ENCODE data around the gene SLC7A1. TPM values are rescaled to one million over a fixed set of nuclear protein-coding genes. Genes with fewer than 3 reads are reported as not detected.

Gene SLC7A1
- total RNA-seq, 4 donors from 2014 or later: 7.3 to 17.9 (median 10.5) TPM

DNA sequence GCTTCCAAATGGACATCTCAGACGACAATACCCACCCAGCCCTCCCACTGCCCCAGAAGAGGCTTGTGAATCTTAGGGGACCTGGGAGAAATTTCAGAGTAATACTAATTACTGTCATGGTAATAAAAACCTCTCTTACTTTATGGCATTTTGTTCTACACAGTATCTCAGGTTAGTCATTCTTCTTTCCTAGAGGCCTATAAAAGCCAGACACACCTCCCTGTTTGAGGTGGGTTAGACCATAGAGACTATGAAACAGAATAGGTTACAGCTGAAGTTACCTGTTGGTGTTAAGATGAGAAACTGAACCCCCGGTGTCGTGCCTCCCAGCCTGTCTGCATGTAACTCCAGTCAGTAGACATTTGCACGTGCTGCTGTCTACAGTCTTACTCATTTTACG is 113.9 kb downstream of the SLC7A1 start:
- no peak for TF ChIP-seq CTCF (IDR thresholded peaks at IDR 0.05; ENCODE audit: low read depth)

DNA sequence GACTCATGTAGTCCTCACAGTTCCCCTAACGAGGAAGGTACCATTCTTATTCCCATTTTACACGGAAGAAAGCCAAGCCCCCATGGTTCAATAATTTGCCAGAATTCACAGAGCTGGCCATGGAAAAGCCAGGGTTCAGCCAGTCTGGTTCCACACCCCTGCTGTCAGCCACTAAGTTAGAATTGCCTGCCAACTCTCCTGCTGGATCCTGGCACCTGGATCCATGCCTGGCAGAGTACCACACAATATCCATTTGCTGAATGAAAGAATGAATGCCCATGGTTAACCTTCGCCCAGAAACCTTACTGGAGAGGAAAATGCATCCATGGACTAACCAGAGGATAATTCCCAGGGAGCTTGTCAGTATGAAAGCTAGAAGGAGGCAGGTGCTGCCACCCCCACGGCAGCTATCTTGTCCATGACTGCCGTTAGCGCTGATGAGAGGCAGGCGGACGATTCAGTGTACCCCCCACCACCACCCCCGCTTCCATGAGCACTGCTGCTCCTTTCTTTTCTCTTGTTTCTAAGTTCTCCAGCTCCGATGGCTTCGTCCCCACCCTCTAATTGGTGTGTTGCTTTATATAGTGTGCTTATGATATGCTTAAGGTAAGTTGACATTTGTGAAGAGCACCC is 114.5 kb downstream of the SLC7A1 start:
- no peak for TF ChIP-seq CTCF (IDR thresholded peaks at IDR 0.05; ENCODE audit: low read depth)

GRCh38 chr13:29479716-29480492 is 115.6 kb downstream of the SLC7A1 start:
- no peak for TF ChIP-seq CTCF (IDR thresholded peaks at IDR 0.05; ENCODE audit: low read depth)

- TF ChIP-seq CTCF (IDR thresholded peaks at IDR 0.05; ENCODE audit: low read depth): no peak
These were observed 119.4 kb downstream of the SLC7A1 start for GRCh38 chr13:29476046-29476445.

GRCh38 chr13:29474991-29475390 is 120.5 kb downstream of the SLC7A1 start:
- TF ChIP-seq CTCF (IDR thresholded peaks at IDR 0.05; ENCODE audit: low read depth): no peak

DNA sequence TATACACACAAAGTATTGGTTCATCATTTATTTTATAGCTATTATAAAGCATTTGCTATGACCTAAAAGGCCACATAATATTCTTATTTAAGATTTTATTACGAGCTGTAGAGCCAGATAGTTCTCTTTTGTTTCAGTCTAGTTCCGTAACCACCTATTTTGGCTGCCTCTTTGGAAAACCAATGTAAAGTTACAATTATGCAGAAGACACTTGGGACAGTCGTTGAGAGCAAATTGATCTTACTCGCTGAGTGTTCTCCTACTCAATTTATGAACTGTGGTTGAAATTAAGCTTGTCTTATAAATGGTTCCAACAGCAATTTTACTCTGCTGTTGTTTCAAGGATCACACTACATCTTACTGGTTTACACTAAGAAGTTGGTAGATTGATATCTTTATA is 122.3 kb downstream of the SLC7A1 start:
- TF ChIP-seq CTCF (IDR thresholded peaks at IDR 0.05; ENCODE audit: low read depth): no peak

- TF ChIP-seq CTCF (IDR thresholded peaks at IDR 0.05; ENCODE audit: low read depth): no peak
These were observed 123.0 kb downstream of the SLC7A1 start for GRCh38 chr13:29472332-29472961.

All from subcutaneous adipose tissue (tissue), 4 donors.